Psoas muscle (tissue), 8 donors: ENCODE measurements around the gene IFNA14. TPM values are rescaled to one million over a fixed set of nuclear protein-coding genes. Genes with fewer than 3 reads are reported as not detected.
A peak's percentile ranks its signal among the peaks of the same experiment; 100 is the strongest.
"Not testable (repeated sequence)": the region's sequence is repeated elsewhere in the genome, so short reads cannot be mapped to it uniquely, and the experiment has no call there.

ENCODE experiments used
- ATAC-seq, 4 donors: fragments of 200-7000 bp; cut with Tn5 transposase; one replicate each; pipeline ENCODE4 v1.9.1; 2020; ENCODE audit warnings: moderate library complexity in 3 of 4, mild to moderate bottlenecking in 2 of 4
- DNase-seq, 2 donors: peaks; one replicate each; pipeline ENCODE4 v3.0.0-alpha.2; 2020
- H3K27ac ChIP-seq: fragments of 200-600 bp; one replicate; pipeline ENCODE4 v1.8.0; 2022
- H3K27me3 ChIP-seq, 3 donors: fragments of 200-600 bp in 1 of 3; one replicate each; pipeline versions ENCODE4 v1.6.1 to v1.8.0; 2013 to 2022; ENCODE audit warnings: low read length in 2 of 3, mild to moderate bottlenecking in 2 of 3, moderate library complexity in 1 of 3; ENCODE audit not compliant: insufficient read depth in 3 of 3
- H3K36me3 ChIP-seq, 2 donors: fragments of 200-600 bp in 1 of 2; one replicate each; pipeline versions ENCODE4 v1.6.1 to v1.8.0; 2013 to 2022; ENCODE audit warnings: low read depth in 1 of 2, mild to moderate bottlenecking in 1 of 2, moderate library complexity in 1 of 2; ENCODE audit not compliant: insufficient read depth in 1 of 2
- H3K4me1 ChIP-seq: fragments of 200-600 bp; one replicate; pipeline ENCODE4 v1.8.0; 2022
- H3K4me3 ChIP-seq: fragments of 200-600 bp; one replicate; pipeline ENCODE4 v1.8.0; 2022; ENCODE audit warnings: mild to moderate bottlenecking
- H3K9me3 ChIP-seq: fragments of 200-600 bp; one replicate; pipeline ENCODE4 v1.8.0; 2022
- WGBS, 3 donors: extraction: QIAGEN DNeasy Blood & Tissue Kit; methylation state at CpG; one replicate each; pipeline versions ENCODE4 v1.1.6 to v1.1.7; 2013; 5-methylcytosine and 5-hydroxymethylcytosine counted together
- intact Hi-C, 2 donors: fragments of 100-400 bp; cut with DNase I; formaldehyde crosslinking; loops; one replicate each; pipeline versions ENCODE4 v1.11.0 to v1.14.2; 2022
- polyA plus RNA-seq, 3 donors: library from polyadenylated mRNA; stranded (reverse); fragments of 200-250 nt; gene quantifications; one replicate each; pipeline ENCODE4 v1.2.3, GENCODE V29; 2013
- total RNA-seq, 4 donors: library from RNA; stranded (reverse); fragmentation: NEBNext Ultra II Directional in 2 of 4; extraction: Animal tissue kit (Norgen Biotek cat#: 25700) in 2 of 4; gene quantifications; one replicate each; pipeline versions ENCODE4 v1.2.1 to v1.2.4, GENCODE V29; 2021 to 2023
- TF ChIP-seq, protein P1 (sequence below): fragments of 200-600 bp; IDR thresholded peaks from one replicate; pipeline ENCODE4 v1.8.0; 2022; ENCODE audit warnings: antibody characterized with exemption
- donor health status: healthy with polysubstance abuse.
- donor health status: DM: no; HTN: no; CAD: no; lungs with moderate emphysema.
- donor health status: Bipolar disorder and iron deficiency.
- donor health status: healthy.
- donor health status: DM: yes; HTN: yes; CAD: no.
- donor health status: DM: no; HTN: no; CAD: no.
- donor health status: DM: no; HTN: no; CAD: no.
- donor health status: DM: yes; HTN: yes; CAD: no.

The IFNA14 gene
- total and polyA plus RNA-seq, 7 donors: not detected

DNA sequence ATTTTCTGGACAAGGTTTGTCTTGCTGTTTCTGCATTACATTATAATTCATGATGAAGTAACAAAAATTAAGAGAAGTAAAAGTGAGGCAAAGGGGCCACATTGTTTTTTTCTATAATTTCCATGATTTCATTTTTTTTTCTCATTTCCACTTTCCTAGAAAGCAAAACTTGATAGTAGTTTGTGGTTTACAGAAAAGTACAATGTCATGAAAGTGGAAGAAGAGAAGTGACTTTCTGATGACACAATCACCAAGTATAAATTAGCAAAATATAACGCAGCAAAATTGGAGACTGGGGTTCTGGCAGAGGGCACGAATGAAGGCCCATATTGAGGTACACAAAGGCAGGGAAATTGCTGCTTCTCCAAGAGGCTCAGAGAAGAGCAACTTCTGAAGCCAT, 5.0 kb upstream of the IFNA14 start:
- no peaks in the 10 kb centered on the region for H3K9me3 ChIP-seq
- 53 to 74% (median 62%) methylated on average over 2 of the region's 2 CpGs for WGBS, 3 donors
- intact Hi-C loops: no loop called here
- H3K27me3 ChIP-seq: no peaks in the 10 kb centered on the region
- no peaks in the 10 kb centered on the region for H3K36me3 ChIP-seq
- DNase-seq (no peak), ATAC-seq (no peak)
- no peak overlapping the region for H3K27ac ChIP-seq
- TF ChIP-seq, protein P1, sequence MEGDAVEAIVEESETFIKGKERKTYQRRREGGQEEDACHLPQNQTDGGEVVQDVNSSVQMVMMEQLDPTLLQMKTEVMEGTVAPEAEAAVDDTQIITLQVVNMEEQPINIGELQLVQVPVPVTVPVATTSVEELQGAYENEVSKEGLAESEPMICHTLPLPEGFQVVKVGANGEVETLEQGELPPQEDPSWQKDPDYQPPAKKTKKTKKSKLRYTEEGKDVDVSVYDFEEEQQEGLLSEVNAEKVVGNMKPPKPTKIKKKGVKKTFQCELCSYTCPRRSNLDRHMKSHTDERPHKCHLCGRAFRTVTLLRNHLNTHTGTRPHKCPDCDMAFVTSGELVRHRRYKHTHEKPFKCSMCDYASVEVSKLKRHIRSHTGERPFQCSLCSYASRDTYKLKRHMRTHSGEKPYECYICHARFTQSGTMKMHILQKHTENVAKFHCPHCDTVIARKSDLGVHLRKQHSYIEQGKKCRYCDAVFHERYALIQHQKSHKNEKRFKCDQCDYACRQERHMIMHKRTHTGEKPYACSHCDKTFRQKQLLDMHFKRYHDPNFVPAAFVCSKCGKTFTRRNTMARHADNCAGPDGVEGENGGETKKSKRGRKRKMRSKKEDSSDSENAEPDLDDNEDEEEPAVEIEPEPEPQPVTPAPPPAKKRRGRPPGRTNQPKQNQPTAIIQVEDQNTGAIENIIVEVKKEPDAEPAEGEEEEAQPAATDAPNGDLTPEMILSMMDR: no peak
- H3K4me3 ChIP-seq: no peak overlapping the region
- H3K4me1 ChIP-seq: no peaks in the 10 kb centered on the region

DNA sequence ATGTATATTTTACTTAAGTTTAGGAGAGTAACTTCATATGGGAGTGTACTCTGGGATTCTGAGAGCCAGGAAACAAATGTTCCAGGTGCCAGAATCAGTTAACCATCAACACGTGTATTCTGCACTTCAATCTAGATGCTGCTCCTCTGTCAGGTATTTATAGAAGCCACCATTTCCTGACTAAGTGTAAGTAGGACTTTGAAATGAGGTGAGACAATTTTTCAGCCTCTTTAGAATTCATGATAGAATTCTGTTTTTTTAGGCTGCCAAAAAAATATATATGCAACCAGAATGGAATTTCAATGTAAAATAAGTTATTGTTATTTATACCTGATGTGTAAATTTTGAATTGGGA, 3.5 kb downstream of the IFNA14 start:
- not testable (repeated sequence) for H3K9me3 ChIP-seq, DNase-seq, H3K36me3 ChIP-seq, ATAC-seq, H3K4me3 ChIP-seq, H3K27me3 ChIP-seq, H3K27ac ChIP-seq, H3K4me1 ChIP-seq
- intact Hi-C loops: loop anchor here in 1 of 2 donors (5.0 kb wide), 1 partner anchor 556 kb away; no protein-coding TSS in a partner anchor
- 11 to 27% (median 13%) methylated on average over 1 of the region's 1 CpG for WGBS, 3 donors

DNA sequence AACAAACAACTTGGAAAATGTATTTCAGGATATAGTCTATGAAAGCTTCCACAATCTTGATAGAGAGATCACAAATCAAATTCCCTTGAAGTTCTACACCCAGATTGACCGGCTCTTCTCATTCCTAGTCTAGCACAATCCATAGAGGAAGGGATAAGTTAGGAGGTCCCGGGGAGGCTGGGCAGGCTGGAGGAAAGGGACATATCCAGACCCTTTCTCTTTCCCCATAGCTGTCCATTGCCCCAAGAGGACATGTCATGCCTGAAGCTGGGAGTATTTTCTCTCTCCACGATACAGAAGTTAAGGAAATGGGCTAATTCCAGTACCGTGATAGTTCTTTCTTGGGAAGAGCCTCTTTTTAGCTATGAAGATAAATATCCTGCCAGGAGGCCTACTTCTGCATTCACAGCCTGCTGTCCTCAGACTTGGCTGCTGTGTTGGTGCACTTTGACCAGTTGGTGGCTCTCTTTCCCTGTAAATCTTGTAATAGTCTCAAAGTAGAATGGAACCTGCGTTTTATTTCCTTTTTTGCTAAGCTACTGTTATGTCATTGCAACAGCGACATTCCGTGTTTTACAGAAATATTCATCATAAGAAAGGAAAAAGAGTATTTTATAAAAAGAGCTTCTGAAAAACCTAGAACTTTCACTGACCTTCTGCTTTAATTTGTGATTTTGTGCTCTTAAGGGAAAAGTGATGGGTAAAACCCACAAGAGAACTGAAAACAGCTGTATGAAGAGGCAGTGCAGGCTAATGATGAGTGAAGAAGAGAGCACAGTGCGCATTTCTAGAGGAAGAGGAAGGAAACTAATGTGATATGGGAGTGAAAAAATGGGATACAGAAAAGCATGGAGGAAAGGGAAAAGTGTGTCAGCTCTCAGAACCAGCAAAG, 4.1 kb downstream of the IFNA14 start:
- H3K27me3 ChIP-seq, H3K36me3 ChIP-seq, ATAC-seq, DNase-seq, H3K27ac ChIP-seq, H3K4me1 ChIP-seq, H3K9me3 ChIP-seq, H3K4me3 ChIP-seq: not testable (repeated sequence)
- TF ChIP-seq, protein P1: peak; percentile 25
- intact Hi-C loops: loop anchor here in 1 of 2 donors (5.0 kb wide), 1 partner anchor 557 kb away; no protein-coding TSS in a partner anchor
- WGBS, 3 donors: 33 to 37% (median 37%) methylated on average over 8 of the region's 8 CpGs

DNA sequence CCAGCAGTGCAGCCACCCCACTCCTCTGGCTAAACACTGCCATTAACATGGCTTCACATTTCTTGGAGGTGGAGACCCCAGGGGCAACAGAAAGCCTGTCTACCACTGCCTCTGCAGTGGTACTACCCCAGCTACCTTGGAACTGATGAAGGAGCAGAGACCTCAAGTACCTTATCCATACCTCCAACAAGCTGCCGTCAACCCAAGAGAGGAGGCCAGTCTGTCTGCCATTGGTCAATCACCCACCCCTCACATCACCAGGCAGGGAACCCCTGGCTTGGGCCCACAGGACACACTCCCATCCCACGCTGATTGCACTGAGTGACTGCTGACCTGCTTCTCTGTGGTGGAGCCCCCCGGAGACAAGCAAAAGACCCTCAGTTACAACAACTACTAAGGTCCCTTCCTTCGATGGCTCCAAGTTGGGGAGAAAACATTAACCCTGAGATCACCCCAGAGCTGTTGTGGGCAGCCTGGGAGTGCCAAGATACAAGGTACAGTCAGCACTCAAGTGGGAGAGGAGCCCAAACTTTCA, 5.6 kb downstream of the IFNA14 start:
- H3K27ac ChIP-seq: no peak overlapping the region
- TF ChIP-seq, protein P1: no peak
- H3K4me3 ChIP-seq: no peak overlapping the region
- H3K36me3 ChIP-seq: no peaks in the 10 kb centered on the region
- intact Hi-C loops: no loop called here
- 72 to 86% (median 74%) methylated on average over 4 of the region's 4 CpGs for WGBS, 3 donors
- DNase-seq: no peak
- ATAC-seq: no peak
- H3K9me3 ChIP-seq: no peaks in the 10 kb centered on the region
- H3K4me1 ChIP-seq: no peaks in the 10 kb centered on the region
- no peaks in the 10 kb centered on the region for H3K27me3 ChIP-seq

DNA sequence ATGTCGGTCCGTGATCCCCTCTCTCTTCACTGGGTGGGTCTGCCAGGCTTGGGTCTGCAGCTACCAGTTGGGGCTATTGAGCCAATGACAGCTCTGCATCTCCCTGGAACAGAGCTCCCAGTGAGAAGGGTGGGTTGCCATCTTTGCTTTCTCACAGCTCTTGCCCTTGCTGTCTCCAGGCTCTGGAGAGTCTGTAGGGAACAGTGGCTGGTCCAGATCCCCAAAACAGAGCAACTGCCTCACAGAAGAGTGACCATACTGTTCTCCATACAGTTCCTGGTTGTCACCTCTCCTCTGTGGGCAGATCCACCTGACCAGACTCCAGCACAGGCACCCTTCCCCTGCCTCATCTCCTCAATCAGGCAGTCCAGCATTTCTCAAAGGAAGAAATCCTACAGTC, 6.5 kb downstream of the IFNA14 start:
- no peaks in the 10 kb centered on the region for H3K4me1 ChIP-seq
- WGBS, 3 donors: 82 to 89% (median 87%) methylated on average over 2 of the region's 2 CpGs
- intact Hi-C loops: no loop called here
- DNase-seq (no peak), ATAC-seq (no peak)
- no peaks in the 10 kb centered on the region for H3K27me3 ChIP-seq
- H3K36me3 ChIP-seq: no peaks in the 10 kb centered on the region
- no peaks in the 10 kb centered on the region for H3K9me3 ChIP-seq
- no peak overlapping the region for H3K27ac ChIP-seq
- TF ChIP-seq, protein P1: no peak
- no peak overlapping the region for H3K4me3 ChIP-seq
